Pulmonary artery endothelial cell (primary cell): ENCODE results near the gene CTSC. TPM values are rescaled to one million over a fixed set of nuclear protein-coding genes. Genes with fewer than 3 reads are reported as not detected.

Source experiments
- DNase-seq: peaks from one replicate; pipeline ENCODE4 v3.0.0-alpha.2; 2011; ENCODE audit warnings: low read depth, low spot score
- total RNA-seq: library from RNA; depleted of rRNA; stranded (reverse); fragments of >200 nt; gene quantifications from 2 replicates; pipeline ENCODE4 v1.2.3, GENCODE V29; 2014

The CTSC gene
- total RNA-seq, 1 donor from 2014 or later, result 126 TPM

- DNase-seq, result no peak
These were observed 17.4 kb downstream of the CTSC start for GRCh38 chr11:88320149-88320559.

GRCh38 chr11:88318017-88318416 lies 19.5 kb downstream of the CTSC start:
- no peak for DNase-seq

- no peak for DNase-seq
These were observed 20.0 kb downstream of the CTSC start for GRCh38 chr11:88317536-88317935.

DNA sequence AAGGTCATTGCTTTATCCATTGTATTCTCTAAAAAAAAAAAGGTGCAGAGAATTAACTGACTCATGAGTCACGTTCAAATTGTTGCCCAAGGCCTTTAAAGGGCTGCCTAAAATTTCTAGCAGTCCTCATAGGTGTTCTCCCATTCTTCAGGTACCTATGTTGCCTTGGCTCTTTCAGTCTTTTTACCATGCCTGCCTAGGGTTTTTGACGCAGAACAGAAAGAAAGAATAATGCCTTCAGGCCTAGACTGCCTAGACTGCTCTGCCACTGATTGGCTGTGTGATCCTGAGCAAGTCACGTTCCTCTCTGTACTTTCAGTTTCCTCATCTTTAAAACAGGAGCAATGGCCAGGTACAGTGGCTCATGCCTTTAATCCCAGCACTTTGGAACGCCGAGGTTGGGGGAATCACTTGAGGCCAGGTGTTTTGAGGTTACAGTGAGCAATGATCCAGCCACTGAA lies 21.5 kb downstream of the CTSC start:
- no peak for DNase-seq

DNA sequence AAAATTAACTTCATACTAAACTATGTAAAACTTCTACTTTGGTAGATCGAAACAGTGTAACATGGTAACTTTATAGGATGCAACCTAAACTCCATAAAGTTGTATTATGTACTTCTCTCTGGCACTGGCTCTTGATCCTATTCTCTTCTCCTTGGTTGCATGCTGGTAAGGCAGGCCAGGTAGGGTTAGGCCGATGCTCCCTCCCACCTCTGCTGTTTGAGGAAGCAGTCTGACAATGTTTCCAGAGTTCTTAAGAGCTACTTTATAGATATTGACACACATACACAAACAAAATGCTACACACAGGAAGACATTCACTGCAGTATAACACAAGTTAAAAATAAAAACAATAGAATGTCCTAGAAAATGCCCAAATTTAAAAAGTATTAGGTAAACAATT lies 22.5 kb downstream of the CTSC start:
- no peak for DNase-seq

- DNase-seq, result no peak
These were observed 24.1 kb downstream of the CTSC start for GRCh38 chr11:88313441-88313840.

- DNase-seq, result no peak
These were observed 24.9 kb downstream of the CTSC start for GRCh38 chr11:88312628-88313027.

GRCh38 chr11:88310246-88310645 lies 27.3 kb downstream of the CTSC start:
- no peak for DNase-seq

- DNase-seq, result no peak
These were observed 29.0 kb downstream of the CTSC start for GRCh38 chr11:88308576-88308975.

DNA sequence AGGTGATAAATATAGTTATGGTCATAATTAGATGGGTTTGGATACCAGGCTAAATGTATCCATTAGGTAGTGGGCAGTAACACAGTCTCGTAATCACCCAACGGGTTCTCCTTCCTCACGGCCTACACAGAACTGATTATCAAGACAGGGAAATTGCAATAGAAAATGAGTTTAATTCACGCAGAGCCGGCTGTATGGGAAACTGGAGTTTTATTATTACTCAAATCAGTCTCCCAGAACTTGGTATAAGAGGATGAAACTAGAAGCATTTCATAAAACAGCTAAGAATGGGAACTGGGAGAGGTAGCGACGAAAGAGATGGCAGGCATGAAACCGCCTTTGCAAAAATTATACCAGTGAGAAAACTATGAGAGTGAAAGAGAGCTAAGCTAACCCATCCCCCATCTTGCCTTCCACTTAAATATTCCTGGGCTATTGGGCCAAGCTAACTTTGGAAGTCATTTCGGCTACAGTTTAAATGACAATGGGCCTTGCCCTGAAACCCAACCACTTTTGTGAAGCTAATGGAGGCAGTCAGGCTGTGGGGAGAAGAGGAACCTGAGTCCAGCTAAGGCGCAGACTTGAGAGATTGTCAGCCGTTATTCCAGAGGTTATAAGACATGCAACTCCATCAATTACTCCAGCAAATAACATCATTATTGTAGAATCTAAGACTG lies 29.6 kb downstream of the CTSC start:
- no peak for DNase-seq

DNA sequence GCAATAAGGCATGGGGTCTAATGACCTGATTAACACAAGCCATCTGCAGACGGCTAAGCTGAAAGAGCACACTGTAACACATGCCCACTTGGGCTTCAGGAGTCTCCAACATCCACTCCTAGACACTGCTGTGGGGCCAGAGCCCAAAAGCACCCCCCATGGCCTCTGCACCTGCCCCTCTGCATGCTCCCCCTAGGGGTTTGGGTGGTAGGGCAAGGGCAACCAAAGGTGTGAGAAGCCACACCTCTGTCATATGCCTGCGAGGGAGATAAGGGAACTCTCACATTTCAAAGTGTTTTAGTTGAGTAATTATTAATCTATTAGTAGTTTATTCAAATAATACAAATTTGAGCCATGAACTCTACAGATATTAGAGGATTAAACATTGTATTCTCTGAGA lies 30.8 kb downstream of the CTSC start:
- DNase-seq, result no peak

DNA sequence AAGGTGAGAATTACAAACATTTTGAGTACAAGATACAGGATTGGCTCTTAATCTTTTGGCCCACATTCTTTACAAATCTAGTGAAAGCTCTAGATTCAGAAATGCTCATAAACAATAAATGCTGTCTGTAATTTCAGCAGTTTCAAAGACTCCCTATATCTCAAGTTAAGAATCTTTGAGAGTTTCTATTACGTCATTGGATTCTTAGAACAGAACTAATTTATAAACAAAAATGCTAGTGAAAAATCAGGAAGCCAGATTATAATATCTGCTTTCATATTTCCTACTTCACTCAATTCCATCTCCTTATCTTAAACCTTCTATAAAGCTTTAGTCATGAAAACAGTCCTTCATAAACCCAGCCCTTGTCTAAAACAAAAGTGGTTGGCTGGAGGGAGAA lies 32.1 kb downstream of the CTSC start:
- no peak for DNase-seq

GRCh38 chr11:88304352-88304751 lies 33.2 kb downstream of the CTSC start:
- no peak for DNase-seq

DNA sequence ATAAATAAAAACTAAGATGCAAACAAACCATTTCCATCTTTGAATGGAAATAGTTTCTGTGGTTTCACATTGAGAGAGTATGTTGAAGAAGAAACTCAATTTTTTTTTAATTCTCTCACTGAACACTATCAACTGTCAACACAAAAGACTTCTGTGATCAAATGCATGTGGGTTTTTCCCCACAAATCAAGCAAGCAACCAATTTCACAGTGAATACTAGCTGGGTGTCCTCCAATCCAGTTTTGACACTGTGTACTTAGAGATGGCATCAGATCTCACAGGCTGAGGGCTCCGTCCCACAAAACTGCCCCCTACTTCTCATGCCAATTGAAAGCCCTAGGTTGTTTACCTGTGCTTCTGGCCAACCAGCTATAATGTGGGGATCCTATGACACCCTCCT lies 34.5 kb downstream of the CTSC start:
- no peak for DNase-seq

GRCh38 chr11:88301488-88302140 lies 35.9 kb downstream of the CTSC start:
- no peak for DNase-seq

DNA sequence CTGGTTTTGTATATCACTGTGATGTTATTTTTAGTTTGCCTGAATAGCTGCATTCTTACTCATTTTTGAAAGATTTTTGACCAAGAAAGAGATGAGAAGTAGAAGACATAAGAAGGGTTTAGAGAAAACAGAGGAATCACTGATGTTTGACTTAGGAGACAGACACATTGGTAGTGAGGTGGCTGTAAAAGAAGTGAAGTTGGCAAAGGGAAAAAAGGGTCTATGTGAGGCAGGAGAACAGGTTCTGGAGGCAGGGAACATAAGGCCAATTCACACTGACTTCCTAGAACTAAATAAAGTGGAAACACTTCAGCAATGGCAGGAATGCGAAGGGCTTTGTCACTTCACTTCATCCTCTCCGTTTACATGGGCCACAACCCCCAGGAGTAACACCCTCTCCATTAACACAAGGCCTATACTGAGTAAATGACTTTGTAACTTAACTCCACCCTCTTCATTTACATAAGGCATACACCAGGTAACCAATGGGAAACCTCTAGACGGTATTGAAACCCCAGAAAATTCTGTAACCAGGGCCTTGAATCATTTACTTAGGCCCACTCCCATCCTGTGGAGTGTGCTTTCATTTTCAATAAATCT lies 36.5 kb downstream of the CTSC start:
- no peak for DNase-seq

GRCh38 chr11:88297863-88298262 lies 39.7 kb downstream of the CTSC start:
- no peak for DNase-seq

DNA sequence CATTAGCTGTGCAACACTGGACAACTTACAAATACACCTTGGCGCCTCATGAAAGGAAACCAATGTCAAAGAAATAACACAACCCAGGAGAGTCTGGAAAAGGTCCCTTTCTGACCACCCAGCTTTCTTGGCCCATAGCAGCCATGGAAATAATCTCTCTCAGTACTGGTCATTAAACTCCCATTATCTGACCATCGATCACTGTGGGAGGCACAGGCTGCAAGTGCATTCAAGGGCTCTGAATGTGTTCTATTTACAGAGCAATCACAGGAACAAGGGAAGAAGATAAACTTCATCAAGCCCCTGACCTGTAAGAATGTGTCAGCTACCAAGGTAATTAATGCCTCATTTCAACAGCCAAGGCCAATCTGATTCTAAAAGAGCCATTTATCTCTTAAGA lies 40.1 kb downstream of the CTSC start:
- DNase-seq, result no peak

GRCh38 chr11:88295028-88295427 lies 42.5 kb downstream of the CTSC start:
- no peak for DNase-seq

- DNase-seq, result no peak
These were observed 43.6 kb downstream of the CTSC start for GRCh38 chr11:88293931-88294330.

DNA sequence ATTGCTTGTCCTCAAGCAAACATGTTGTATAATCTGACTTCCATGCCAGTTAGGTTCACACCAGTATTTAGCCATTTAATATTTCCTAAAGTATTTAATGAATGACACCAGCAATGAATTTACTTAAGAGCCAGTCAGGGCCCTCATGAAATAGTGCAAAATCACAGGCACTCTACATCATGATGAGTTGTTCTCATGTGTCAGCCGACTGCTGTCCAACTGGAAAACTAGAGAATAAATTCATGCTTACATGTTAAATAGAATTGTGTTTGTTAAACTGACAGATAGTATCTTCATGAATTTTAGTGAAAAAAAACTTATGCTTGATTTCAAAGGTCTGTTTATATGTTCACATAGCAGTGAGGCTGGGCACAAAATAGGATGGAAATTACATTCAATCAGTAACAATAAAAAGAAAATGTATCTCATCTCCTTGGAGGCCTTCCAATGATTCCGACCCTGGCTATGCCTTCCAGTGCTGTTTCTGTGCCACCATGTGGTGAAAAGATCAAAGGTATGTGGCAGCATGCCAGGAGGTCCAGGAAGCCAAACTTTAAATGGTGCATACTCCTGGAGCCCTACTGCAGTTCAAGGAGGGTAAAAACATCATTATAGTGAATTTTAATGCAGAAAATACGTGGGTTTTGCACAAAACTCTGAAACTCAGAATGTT lies 45.2 kb downstream of the CTSC start:
- peak; percentile 11 for DNase-seq

- DNase-seq, result no peak
These were observed 49.0 kb downstream of the CTSC start for GRCh38 chr11:88288560-88288959.
